ENCODE results near the gene UGT1A8. TPM values are rescaled to one million over a fixed set of nuclear protein-coding genes. Genes with fewer than 3 reads are reported as not detected.

The UGT1A8 gene
- total RNA-seq, 1 experiment from 2014 or later, result not detected

GRCh38 chr2:233795735-233796171 is 178.3 kb downstream of the UGT1A8 start:
- Mint-ChIP-seq H3K27me3 (ENCODE audit: insufficient read depth, unreplicated experiment) (peaks cover 10% of the 10 kb centered on the region), H3K36me3 (ENCODE audit: insufficient read depth, unreplicated experiment) (no peaks in the 10 kb centered on the region), H3K4me1 (ENCODE audit: insufficient read depth, unreplicated experiment) (peaks cover 6% of the 10 kb centered on the region), H3K4me3 (ENCODE audit: unreplicated experiment) (no peak overlapping the region), H3K9me3 (ENCODE audit: unreplicated experiment) (no peaks in the 10 kb centered on the region), H3K27ac (ENCODE audit: low read depth, unreplicated experiment) (no peak overlapping the region)
- POLR2A ChIA-PET, result no interaction called here
- DNase-seq (ENCODE audit: unreplicated experiment), result no peak
- TF ChIP-seq, protein P1, sequence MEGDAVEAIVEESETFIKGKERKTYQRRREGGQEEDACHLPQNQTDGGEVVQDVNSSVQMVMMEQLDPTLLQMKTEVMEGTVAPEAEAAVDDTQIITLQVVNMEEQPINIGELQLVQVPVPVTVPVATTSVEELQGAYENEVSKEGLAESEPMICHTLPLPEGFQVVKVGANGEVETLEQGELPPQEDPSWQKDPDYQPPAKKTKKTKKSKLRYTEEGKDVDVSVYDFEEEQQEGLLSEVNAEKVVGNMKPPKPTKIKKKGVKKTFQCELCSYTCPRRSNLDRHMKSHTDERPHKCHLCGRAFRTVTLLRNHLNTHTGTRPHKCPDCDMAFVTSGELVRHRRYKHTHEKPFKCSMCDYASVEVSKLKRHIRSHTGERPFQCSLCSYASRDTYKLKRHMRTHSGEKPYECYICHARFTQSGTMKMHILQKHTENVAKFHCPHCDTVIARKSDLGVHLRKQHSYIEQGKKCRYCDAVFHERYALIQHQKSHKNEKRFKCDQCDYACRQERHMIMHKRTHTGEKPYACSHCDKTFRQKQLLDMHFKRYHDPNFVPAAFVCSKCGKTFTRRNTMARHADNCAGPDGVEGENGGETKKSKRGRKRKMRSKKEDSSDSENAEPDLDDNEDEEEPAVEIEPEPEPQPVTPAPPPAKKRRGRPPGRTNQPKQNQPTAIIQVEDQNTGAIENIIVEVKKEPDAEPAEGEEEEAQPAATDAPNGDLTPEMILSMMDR (IDR thresholded peaks at IDR 0.05; ENCODE audit: unreplicated experiment), result no peak
- CTCF ChIA-PET, result interaction anchor here (0.6 kb wide), 1 partner anchor 752 kb away, joined by 3 read pairs; no protein-coding TSS in a partner anchor
- intact Hi-C loops (cut with micrococcal nuclease), result no loop called here
- no TSS peak for BruUV-seq (replicated peaks)

DNA sequence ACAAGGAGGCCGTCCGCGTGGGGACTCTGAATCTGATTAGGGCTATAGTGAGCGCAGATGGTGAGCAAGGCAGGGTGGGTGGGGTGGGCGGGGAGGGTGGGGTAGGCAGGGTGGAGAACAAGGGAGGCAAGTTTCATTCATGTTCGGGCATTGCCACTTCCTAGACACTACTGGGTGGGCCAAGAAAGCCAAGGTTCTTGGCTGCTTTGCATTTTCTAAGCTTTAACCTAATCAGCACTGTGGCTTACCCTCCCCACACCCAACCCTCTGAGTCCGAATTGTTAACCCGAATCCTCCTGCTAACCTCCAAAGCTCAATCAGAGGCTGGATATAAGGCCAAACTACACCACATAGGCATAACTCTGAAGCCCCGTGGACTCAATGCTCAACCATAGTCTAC is 178.8 kb downstream of the UGT1A8 start:
- DNase-seq (ENCODE audit: unreplicated experiment), result no peak
- Mint-ChIP-seq H3K27me3 (ENCODE audit: insufficient read depth, unreplicated experiment) (peaks cover 10% of the 10 kb centered on the region), H3K9me3 (ENCODE audit: unreplicated experiment) (no peaks in the 10 kb centered on the region), H3K4me1 (ENCODE audit: insufficient read depth, unreplicated experiment) (peaks cover 11% of the 10 kb centered on the region), H3K4me3 (ENCODE audit: unreplicated experiment) (no peak overlapping the region), H3K36me3 (ENCODE audit: insufficient read depth, unreplicated experiment) (no peaks in the 10 kb centered on the region), H3K27ac (ENCODE audit: low read depth, unreplicated experiment) (no peak overlapping the region)
- intact Hi-C loops (cut with micrococcal nuclease), result no loop called here
- CTCF ChIA-PET, result interaction anchor here (0.6 to 0.7 kb wide), 3 partner anchors 79 to 751 kb away, joined by 3 read pairs; no protein-coding TSS in a partner anchor
- POLR2A ChIA-PET, result no interaction called here
- TF ChIP-seq, protein P1 (IDR thresholded peaks at IDR 0.05; ENCODE audit: unreplicated experiment), result no peak
- BruUV-seq (replicated peaks), result no TSS peak

- DNase-seq (ENCODE audit: unreplicated experiment), result no peak
- ChIA-PET POLR2A (no interaction called here), CTCF (interaction anchor here (0.7 to 1.1 kb wide), 2 partner anchors 40 to 389 kb away, joined by 3 read pairs; no protein-coding TSS in a partner anchor)
- intact Hi-C loops (cut with micrococcal nuclease), result no loop called here
- no peaks in the 10 kb centered on the region for H3K9me3 Mint-ChIP-seq (ENCODE audit: unreplicated experiment)
- H3K36me3 Mint-ChIP-seq (ENCODE audit: insufficient read depth, unreplicated experiment), result no peaks in the 10 kb centered on the region
- H3K4me1 Mint-ChIP-seq (ENCODE audit: insufficient read depth, unreplicated experiment), result peaks cover 13% of the 10 kb centered on the region
- no peak overlapping the region for H3K4me3 Mint-ChIP-seq (ENCODE audit: unreplicated experiment)
- H3K27ac Mint-ChIP-seq (ENCODE audit: low read depth, unreplicated experiment), result no peak overlapping the region
- TF ChIP-seq, protein P1 (IDR thresholded peaks at IDR 0.05; ENCODE audit: unreplicated experiment), result no peak
- peaks cover 10% of the 10 kb centered on the region for H3K27me3 Mint-ChIP-seq (ENCODE audit: insufficient read depth, unreplicated experiment)
- BruUV-seq (replicated peaks), result no TSS peak
Observed at GRCh38 chr2:233798335-233799086, 181.1 kb downstream of the UGT1A8 start.

DNA sequence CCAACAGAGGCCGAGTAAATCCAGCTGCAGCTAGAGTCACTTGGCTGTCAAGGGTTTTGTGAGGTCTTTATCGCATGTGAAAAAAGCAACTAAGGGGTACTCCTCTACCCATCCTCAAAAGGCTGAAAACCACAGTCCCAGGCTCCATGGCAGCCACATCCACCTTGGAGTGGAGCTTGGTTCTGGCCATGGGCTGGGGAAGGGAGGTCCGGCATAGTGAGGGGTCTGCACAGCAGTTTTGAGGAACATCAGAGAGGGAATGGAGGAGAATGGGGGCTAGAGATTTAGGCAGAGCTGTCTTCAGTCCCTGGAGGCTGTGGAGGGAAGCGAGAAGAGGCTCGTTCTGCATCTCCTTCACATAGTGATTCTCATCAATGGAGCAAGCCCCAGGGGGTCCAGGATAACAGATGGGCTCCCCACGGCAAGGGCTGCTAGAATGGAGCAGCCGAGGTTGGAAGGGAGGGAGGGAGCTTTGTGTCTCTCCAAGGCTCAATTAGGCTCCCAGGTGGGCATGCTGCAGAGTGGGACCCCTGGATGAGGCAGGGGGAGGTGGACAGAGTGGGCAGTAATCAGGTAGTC is 181.7 kb downstream of the UGT1A8 start:
- Mint-ChIP-seq H3K4me3 (ENCODE audit: unreplicated experiment) (no peak overlapping the region), H3K4me1 (ENCODE audit: insufficient read depth, unreplicated experiment) (peaks cover 13% of the 10 kb centered on the region), H3K27me3 (ENCODE audit: insufficient read depth, unreplicated experiment) (peaks cover 10% of the 10 kb centered on the region), H3K36me3 (ENCODE audit: insufficient read depth, unreplicated experiment) (no peaks in the 10 kb centered on the region), H3K9me3 (ENCODE audit: unreplicated experiment) (no peaks in the 10 kb centered on the region), H3K27ac (ENCODE audit: low read depth, unreplicated experiment) (no peak overlapping the region)
- TF ChIP-seq, protein P1 (IDR thresholded peaks at IDR 0.05; ENCODE audit: unreplicated experiment), result no peak
- POLR2A ChIA-PET, result no interaction called here
- DNase-seq (ENCODE audit: unreplicated experiment), result no peak
- no TSS peak for BruUV-seq (replicated peaks)
- intact Hi-C loops (cut with micrococcal nuclease), result no loop called here
- CTCF ChIA-PET, result interaction anchor here (1.1 kb wide), 1 partner anchor 41 kb away, joined by 3 read pairs; no protein-coding TSS in a partner anchor
